Right cardiac atrium (tissue), 5 donors: Measurements from ENCODE around the gene DNAH3. TPM values are rescaled to one million over a fixed set of nuclear protein-coding genes. Genes with fewer than 3 reads are reported as not detected.
"Not testable (repeated sequence)": the region's sequence is repeated elsewhere in the genome, so short reads cannot be mapped to it uniquely, and the experiment has no call there.

Source experiments
- ATAC-seq, 2 donors: fragments of 200-7000 bp; cut with Tn5 transposase; one replicate each; pipeline versions ENCODE4 v1.8.0 to v1.9.1; 2020; ENCODE audit warnings: moderate library complexity in 2 of 2, mild to moderate bottlenecking in 1 of 2
- DNase-seq, 3 donors: peaks; one replicate each; pipeline ENCODE4 v3.0.0-alpha.2; 2020
- H3K27ac ChIP-seq: one replicate; pipeline ENCODE4 v1.5.1; 2013; ENCODE audit warnings: mild to moderate bottlenecking, low read length, control low read depth, moderate library complexity
- H3K27me3 ChIP-seq: one replicate; pipeline ENCODE4 v1.6.1; 2013; ENCODE audit not compliant: control insufficient read depth, insufficient read depth
- H3K4me1 ChIP-seq: one replicate; pipeline ENCODE4 v1.6.1; 2013; ENCODE audit warnings: low read length; ENCODE audit not compliant: control insufficient read depth, insufficient read depth
- H3K4me3 ChIP-seq: one replicate; pipeline ENCODE4 v1.5.1; 2013; ENCODE audit warnings: low read length, control low read depth
- H3K9me3 ChIP-seq: one replicate; pipeline ENCODE4 v1.6.1; 2013; ENCODE audit warnings: low read length; ENCODE audit not compliant: control insufficient read depth
- WGBS: extraction: QIAGEN DNeasy Blood & Tissue Kit; methylation state at CpG from one replicate; pipeline ENCODE4 v1.1.7; 2013; 5-methylcytosine and 5-hydroxymethylcytosine counted together
- intact Hi-C, 4 donors: fragments of 100-400 bp; cut with DNase I; formaldehyde crosslinking; loops; one replicate each; pipeline versions ENCODE4 v1.11.0 to v1.14.0; 2022 to 2023
- polyA plus RNA-seq: library from polyadenylated mRNA; stranded (reverse); fragments of 200-250 nt; gene quantifications from one replicate; pipeline ENCODE4 v1.2.3, GENCODE V29; 2013
- total RNA-seq, 4 donors: library from RNA; stranded (reverse); fragmentation: NEBNext Ultra II Directional; extraction: Animal tissue kit (Norgen Biotek cat#: 25700); gene quantifications; one replicate each; pipeline ENCODE4 v1.2.1, GENCODE V29; 2021
- donor health status: healthy with polysubstance abuse.
- donor health status: DM: no; HTN: yes; CAD: no.
- donor health status: DM: no; HTN: no; CAD: no.
- donor health status: DM: no; HTN: yes; CAD: no; lungs with severe emphysema.
- donor health status: DM: yes; HTN: yes; CAD: no.

Gene DNAH3
- total and polyA plus RNA-seq, 5 donors = 0.09 to 0.68 (median 0.14) TPM

DNA sequence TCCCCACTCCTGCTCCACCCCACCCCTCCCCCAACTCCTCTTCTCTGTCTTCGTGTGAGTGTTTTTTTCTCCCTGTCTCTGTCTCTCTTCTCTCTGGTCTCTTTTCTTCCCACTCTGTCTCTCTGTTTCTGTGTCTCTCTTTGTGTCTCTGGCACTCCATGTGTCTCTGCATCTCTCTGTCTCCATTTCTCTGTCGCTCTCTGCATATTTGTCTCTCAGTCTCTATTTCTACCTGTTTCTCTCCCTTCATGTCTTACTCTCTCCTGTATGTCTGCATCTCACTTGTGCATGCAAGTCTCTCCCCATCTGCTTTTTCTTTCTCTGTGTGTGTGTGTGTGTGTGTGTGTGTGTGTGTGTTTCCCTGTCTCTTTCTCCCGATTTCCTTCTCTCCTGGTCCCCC, 181.9 kb downstream of the DNAH3 start:
- no peaks in the 10 kb centered on the region for H3K27me3 ChIP-seq

DNA sequence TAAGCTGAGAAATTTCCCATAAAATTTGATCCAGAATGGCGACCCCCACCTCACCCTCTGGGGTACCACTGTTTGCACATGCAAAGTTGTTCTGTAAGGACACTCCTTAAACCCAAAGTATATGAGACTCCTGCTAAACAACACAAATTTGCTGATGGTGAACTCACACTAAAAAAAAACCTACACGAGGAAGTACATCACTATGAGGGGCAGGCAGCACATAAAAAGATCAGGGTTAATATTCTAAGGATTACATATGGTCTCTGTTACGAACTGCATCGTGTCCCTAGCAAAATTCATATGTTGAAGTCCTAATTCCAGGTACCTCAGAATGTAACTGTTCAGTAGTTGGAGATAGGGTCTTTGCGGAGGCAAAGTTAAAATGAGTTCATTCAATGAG, 189.7 kb downstream of the DNAH3 start:
- intact Hi-C loops = no loop called here
- no peak overlapping the region for H3K4me3 ChIP-seq
- no peak for ATAC-seq
- H3K27ac ChIP-seq = no peak overlapping the region
- WGBS = 88% methylated on average over 5 of the region's 5 CpGs
- DNase-seq = no peak
- no peaks in the 10 kb centered on the region for H3K4me1 ChIP-seq
- H3K9me3 ChIP-seq = no peaks in the 10 kb centered on the region
- H3K27me3 ChIP-seq = no peaks in the 10 kb centered on the region

More for the DNA sequence above, 181.9 kb downstream of the DNAH3 start:
- Histone ChIP-seq H3K9me3 (no peaks in the 10 kb centered on the region), H3K27ac (no peak overlapping the region), H3K4me3 (no peak overlapping the region), H3K4me1 (no peaks in the 10 kb centered on the region)
- DNase-seq (no peak), ATAC-seq (no peak)
- WGBS = 54% methylated on average over 3 of the region's 3 CpGs
- intact Hi-C loops = no loop called here

DNA sequence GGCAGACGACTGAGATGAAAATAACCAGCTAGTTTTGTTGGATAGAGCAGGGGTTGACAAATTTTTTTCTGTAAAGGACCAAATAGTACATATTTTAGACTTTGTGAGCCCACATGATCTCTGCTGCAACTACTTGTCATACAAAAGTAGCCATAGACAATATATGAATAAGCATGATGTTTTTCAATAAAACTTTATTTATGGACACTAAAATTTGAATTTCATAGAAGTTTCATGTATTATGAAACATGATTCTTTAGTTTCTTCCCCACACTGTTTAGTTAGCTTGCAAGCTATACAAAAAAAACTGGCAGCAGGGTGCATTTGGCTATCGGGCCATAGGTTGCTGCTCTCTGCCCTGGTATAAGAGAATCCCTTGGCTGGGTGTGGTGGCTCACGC, 193.5 kb downstream of the DNAH3 start:
- Histone ChIP-seq H3K4me1 (no peaks in the 10 kb centered on the region), H3K27ac (no peak overlapping the region), H3K4me3 (no peak overlapping the region), H3K9me3 (no peaks in the 10 kb centered on the region), H3K27me3 (no peaks in the 10 kb centered on the region)
- intact Hi-C loops = no loop called here
- ATAC-seq = no peak
- WGBS = 83% methylated on average over 3 of the region's 3 CpGs
- no peak for DNase-seq

DNA sequence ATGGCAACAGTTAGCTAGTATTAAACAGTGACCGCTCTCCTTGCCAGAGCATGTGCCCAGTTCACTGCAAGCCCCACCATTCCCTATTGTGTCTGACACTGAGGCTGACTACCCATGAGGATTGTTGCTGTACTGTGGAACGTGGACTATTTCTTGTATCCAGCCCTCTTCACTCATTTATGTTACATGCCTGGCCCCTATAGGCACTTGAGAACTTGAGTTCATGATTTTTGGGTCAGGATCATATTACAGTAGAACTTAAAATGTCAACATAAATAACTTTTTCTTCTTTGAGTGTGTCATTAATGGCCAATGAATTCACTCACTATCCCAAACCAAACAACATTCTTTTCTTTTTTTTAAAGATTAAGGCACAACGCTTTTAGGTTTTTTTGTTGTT, 194.3 kb downstream of the DNAH3 start:
- Histone ChIP-seq H3K4me3 (no peak overlapping the region), H3K9me3 (no peaks in the 10 kb centered on the region), H3K27ac (no peak overlapping the region), H3K27me3 (no peaks in the 10 kb centered on the region), H3K4me1 (no peaks in the 10 kb centered on the region)
- 67% methylated on average over 3 of the region's 3 CpGs for WGBS
- ATAC-seq (no peak), DNase-seq (no peak)
- intact Hi-C loops = no loop called here

DNA sequence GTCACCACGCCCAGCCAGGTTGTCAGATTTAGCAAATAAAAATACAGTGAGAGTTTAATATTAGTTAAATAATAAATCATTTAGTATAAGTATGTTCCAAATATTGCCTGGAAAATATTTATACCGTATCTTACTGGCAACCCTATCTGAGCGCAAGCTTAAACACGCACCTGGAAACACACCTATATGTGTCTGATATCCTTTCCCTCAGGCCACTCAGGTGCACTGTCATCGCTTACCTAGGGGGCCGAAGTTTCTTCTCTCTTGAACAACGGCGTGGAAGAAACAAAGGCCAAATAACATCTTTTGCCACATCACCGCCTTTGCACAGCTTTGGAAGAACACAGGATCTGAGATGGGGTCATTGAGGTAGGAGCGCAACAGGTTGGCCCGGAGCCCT, 196.1 kb downstream of the DNAH3 start:
- intact Hi-C loops = no loop called here
- WGBS = 95% methylated on average over 11 of the region's 11 CpGs
- Histone ChIP-seq H3K4me3 (no peak overlapping the region), H3K27me3 (no peaks in the 10 kb centered on the region), H3K4me1 (no peaks in the 10 kb centered on the region), H3K9me3 (no peaks in the 10 kb centered on the region), H3K27ac (no peak overlapping the region)
- DNase-seq (no peak), ATAC-seq (no peak)

DNA sequence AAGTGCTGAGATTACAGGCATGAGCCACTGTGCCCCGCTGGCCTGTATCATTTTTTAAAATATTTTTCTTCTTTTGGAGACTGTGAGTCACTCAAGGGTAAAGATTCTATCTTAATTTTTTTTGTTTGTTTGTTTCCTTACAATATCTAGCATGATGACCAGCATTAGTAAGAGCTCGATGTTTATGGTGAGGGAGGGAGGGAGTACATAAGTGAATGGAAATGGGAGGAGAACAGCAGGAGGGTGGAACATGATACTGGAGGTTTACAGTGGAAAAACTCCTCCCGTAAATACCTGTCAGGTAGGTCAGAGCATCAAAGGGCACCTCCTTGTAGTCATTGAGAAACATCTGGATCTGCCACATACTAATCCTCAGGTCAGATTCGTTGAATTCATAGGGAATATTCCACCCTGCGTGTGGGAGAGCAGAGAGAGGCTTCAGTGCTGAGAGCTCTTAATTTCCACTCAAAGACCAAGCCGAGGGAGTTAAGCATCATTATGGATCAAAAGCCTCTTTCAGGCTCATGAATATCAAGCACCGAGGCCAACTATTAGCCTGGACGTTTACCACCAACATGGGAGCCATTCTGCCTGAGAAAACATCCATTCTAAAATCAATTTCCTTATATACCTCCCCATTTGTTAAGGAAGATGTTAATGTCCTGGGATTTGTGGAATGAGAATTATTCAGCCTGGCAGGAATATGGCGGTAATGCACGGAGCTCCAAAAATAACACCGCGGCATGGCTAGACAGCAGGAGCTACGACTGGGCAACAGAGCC, 198.3 kb downstream of the DNAH3 start:
- H3K4me3 ChIP-seq = no peak overlapping the region
- no peaks in the 10 kb centered on the region for H3K9me3 ChIP-seq
- no peak overlapping the region for H3K27ac ChIP-seq
- H3K4me1 ChIP-seq = no peaks in the 10 kb centered on the region
- no peaks in the 10 kb centered on the region for H3K27me3 ChIP-seq
- DNase-seq = no peak
- ATAC-seq = no peak
- intact Hi-C loops = no loop called here
- WGBS = 72% methylated on average over 13 of the region's 13 CpGs

DNA sequence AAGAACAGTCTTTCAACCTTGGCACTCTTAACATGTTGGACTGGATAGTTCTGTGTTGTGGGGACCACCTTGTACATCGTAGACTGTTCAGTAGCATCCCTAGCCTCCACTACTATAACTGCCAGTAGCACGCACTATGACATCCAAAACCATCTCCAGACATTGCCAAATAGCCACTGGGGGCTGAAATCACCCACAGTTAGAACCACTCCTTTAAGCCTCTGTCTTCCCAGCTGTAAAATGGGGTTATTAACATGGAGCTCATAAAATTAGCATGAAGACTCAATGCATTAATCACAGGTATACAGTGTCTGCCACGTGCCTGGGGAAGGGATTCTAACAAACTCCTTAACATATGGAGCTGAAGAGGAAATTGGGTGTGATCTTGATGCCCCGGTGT, 200.4 kb downstream of the DNAH3 start:
- Histone ChIP-seq H3K27me3 (no peaks in the 10 kb centered on the region), H3K27ac (no peak overlapping the region), H3K4me3 (no peak overlapping the region), H3K9me3 (no peaks in the 10 kb centered on the region), H3K4me1 (no peaks in the 10 kb centered on the region)
- DNase-seq (no peak), ATAC-seq (no peak)
- intact Hi-C loops = no loop called here
- WGBS = 83% methylated on average over 4 of the region's 4 CpGs

DNA sequence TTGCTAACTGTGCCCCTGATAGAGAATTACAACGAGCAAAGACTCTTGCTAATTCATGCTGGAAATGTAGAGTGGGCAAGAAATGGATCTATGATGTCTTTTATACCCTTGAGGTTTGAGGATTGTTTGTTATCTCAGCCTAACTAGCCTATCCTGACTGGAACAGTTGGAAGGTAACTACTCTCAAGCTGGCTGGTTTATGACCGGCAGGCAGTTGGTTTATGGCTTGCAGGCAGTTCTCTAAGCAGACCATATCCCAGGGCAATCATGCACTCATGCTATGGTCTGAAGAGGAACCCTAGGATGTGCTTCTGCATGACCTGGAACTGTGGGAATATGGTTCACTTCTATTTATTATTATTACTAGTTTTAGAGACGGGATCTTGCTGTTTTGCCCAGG, 201.0 kb downstream of the DNAH3 start:
- Histone ChIP-seq H3K27me3 (no peaks in the 10 kb centered on the region), H3K9me3 (no peaks in the 10 kb centered on the region), H3K27ac (no peak overlapping the region), H3K4me1 (no peaks in the 10 kb centered on the region), H3K4me3 (no peak overlapping the region)
- DNase-seq (no peak), ATAC-seq (no peak)
- intact Hi-C loops = no loop called here
- WGBS = 81% methylated on average over 3 of the region's 3 CpGs

DNA sequence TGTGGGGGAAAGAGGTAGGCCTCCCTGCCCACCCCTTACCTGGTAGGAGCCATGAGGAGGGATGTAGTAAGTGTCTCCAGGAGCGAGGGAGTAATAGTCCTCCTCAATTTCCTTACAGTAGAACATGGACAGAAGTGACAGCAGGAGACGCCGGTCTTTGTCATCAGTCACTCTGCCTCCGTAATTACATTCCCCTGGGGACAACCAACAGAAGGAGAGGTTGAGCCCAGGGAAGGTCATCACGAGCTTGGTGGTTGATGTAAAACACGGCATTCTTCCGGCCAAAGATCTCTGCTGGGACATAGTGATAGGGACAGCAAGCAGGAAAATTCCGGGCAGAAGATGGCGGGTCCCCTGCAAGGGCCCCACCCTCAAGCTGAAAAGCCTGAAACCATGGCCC, 202.2 kb downstream of the DNAH3 start:
- H3K27ac ChIP-seq = no peak overlapping the region
- DNase-seq (no peak), ATAC-seq (no peak)
- no peak overlapping the region for H3K4me3 ChIP-seq
- 82% methylated on average over 9 of the region's 9 CpGs for WGBS
- H3K4me1 ChIP-seq = no peaks in the 10 kb centered on the region
- intact Hi-C loops = no loop called here
- no peaks in the 10 kb centered on the region for H3K27me3 ChIP-seq
- no peaks in the 10 kb centered on the region for H3K9me3 ChIP-seq

DNA sequence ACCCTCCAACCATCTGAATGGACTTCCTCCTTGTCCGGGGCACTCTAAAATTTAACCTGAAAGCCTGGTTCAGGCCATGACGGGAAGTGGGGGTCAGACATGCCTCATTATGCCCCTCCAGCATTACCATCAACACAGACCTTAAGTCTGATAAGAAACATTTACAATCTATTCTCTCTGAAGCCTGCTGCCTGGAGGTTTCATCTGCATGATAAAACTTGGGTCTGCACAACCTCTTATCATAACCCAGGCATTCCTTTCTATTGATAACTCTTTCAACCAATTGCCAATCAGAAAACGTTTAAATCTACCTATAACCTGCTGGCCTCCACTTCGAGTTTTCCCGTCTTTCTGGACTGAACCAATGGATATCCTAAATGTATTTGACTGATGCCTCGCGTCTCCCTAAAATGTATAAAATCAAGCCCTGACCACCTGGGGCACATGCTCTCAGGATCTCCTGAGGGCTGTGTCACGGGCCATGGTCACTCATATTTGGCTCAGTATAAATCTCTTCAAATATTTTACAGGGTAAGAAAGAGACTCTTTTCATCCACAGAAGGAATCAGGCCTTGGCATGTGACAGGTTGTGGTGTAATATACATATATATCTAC, 204.5 kb downstream of the DNAH3 start:
- WGBS = 71% methylated on average over 8 of the region's 8 CpGs
- Histone ChIP-seq H3K27ac (no peak overlapping the region), H3K27me3 (no peaks in the 10 kb centered on the region), H3K4me1 (no peaks in the 10 kb centered on the region), H3K9me3 (no peaks in the 10 kb centered on the region), H3K4me3 (no peak overlapping the region)
- intact Hi-C loops = no loop called here
- ATAC-seq (no peak), DNase-seq (no peak)

DNA sequence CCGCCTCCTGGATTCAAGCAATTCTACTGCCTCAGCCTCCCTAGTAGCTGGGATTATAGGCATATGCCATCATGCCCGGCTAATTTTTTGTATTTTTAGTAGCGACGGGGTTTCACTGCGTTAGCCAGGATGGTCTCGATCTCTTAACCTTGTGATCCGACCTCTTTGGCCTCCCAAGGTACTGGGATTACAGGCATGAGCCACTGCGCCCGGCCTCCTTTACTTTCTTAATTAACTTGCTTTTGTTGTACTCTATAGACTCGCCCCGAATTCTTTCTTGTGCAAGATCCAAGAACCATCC, 205.1 kb downstream of the DNAH3 start:
- ATAC-seq, H3K27me3 ChIP-seq, H3K4me3 ChIP-seq, DNase-seq, H3K9me3 ChIP-seq, H3K4me1 ChIP-seq, H3K27ac ChIP-seq, intact Hi-C loops: not testable (repeated sequence)
- 94% methylated on average over 11 of the region's 11 CpGs for WGBS
